GM12878 (cell line): ENCODE results near the gene CCNA2.

Experiments
- CEBPB ChIP-seq, 2 experiments: fragments of 150-350 bp in 1 of 2; IDR thresholded peaks; 2 replicates each; pipeline ENCODE4 v1.6.1; 2012 to 2014; ENCODE audit warnings: low read depth in 2 of 2, low read length in 2 of 2, borderline replicate concordance in 1 of 2, inconsistent platforms in 1 of 2
- CREM ChIP-seq: IDR thresholded peaks from 2 replicates; pipeline ENCODE4 v1.6.1; 2014; ENCODE audit warnings: antibody characterized with exemption, low read depth
- GABPA ChIP-seq: IDR thresholded peaks from 2 replicates; pipeline ENCODE4 v1.6.1; 2014; ENCODE audit warnings: antibody characterized with exemption, low read depth, mild to moderate bottlenecking, inconsistent platforms
- MXI1 ChIP-seq: fragments of 150-350 bp; IDR thresholded peaks from 2 replicates; pipeline ENCODE4 v1.6.1; 2011; ENCODE audit warnings: low read depth, mild to moderate bottlenecking, inconsistent platforms, low read length, improper control_type of control experiment
- NFYB ChIP-seq: IDR thresholded peaks from 2 replicates; pipeline ENCODE4 v1.6.1; 2011; ENCODE audit warnings: low read depth, mild to moderate bottlenecking, low read length, improper control_type of control experiment, moderate library complexity; ENCODE audit not compliant: insufficient read depth
- PAX5 ChIP-seq: IDR thresholded peaks from 2 replicates; pipeline ENCODE4 v1.6.1; 2011; ENCODE audit warnings: low read depth, low read length, borderline replicate concordance
- POLR2A ChIP-seq: IDR thresholded peaks from 2 replicates; pipeline ENCODE4 v1.6.1; 2011; ENCODE audit warnings: low read depth, mild to moderate bottlenecking, low read length
- POLR2AphosphoS2 ChIP-seq: IDR thresholded peaks from 2 replicates; pipeline ENCODE4 v1.6.1; 2011; ENCODE audit warnings: low read depth, mild to moderate bottlenecking, low read length, improper control_type of control experiment, moderate library complexity
- POLR2AphosphoS5 ChIP-seq: IDR thresholded peaks from 2 replicates; pipeline ENCODE4 v1.6.1; 2011; ENCODE audit warnings: mild to moderate bottlenecking, low read length, inconsistent platforms
- TF ChIP-seq, protein P1 (sequence below), 3 experiments: IDR thresholded peaks in 2 of 3; conservative IDR thresholded peaks in 1 of 3; 2 replicates each; pipeline ENCODE4 v1.5.1; 2011; ENCODE audit warnings: low read depth in 3 of 3, low read length in 3 of 3, mild to moderate bottlenecking in 3 of 3, control low read depth in 2 of 3, moderate library complexity in 2 of 3, inconsistent platforms in 1 of 3, mixed read lengths in 1 of 3; ENCODE audit not compliant: control insufficient read depth in 2 of 3, insufficient read depth in 1 of 3; ENCODE audit errors: extremely low read depth in 1 of 3

DNA sequence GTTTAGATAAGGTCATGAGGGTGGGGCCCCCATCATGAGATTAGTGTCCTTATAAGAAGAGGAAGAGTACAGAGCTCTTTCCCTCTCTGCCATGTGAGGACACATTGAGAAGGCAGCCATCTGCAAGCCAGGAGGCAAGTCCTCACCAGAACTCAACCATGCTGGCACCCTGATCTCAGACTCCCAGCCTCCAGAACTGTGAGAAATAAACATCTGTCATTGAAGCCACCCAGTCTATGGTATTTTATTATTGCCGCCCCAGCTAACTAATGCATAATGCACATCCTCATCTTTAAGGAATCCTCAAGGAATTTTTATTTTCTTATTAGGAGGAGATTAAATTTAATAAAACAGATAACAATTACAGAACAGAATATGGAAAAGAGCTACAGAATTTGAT, 39.3 kb downstream of the CCNA2 start:
- no peak for TF ChIP-seq POLR2A
- no peak for TF ChIP-seq POLR2AphosphoS5
- TF ChIP-seq PAX5 = no peak
- TF ChIP-seq, protein P1, sequence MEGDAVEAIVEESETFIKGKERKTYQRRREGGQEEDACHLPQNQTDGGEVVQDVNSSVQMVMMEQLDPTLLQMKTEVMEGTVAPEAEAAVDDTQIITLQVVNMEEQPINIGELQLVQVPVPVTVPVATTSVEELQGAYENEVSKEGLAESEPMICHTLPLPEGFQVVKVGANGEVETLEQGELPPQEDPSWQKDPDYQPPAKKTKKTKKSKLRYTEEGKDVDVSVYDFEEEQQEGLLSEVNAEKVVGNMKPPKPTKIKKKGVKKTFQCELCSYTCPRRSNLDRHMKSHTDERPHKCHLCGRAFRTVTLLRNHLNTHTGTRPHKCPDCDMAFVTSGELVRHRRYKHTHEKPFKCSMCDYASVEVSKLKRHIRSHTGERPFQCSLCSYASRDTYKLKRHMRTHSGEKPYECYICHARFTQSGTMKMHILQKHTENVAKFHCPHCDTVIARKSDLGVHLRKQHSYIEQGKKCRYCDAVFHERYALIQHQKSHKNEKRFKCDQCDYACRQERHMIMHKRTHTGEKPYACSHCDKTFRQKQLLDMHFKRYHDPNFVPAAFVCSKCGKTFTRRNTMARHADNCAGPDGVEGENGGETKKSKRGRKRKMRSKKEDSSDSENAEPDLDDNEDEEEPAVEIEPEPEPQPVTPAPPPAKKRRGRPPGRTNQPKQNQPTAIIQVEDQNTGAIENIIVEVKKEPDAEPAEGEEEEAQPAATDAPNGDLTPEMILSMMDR (IDR thresholded peaks at IDR 0.05 in 2 of 3, conservative IDR thresholded peaks at IDR 0.05 in 1 of 3; ENCODE audit: control insufficient read depth in 2 of 3, extremely low read depth in 1 of 3, insufficient read depth in 1 of 3, low read depth in 3 of 3, low read length in 3 of 3) = no peak
- no peak for TF ChIP-seq POLR2AphosphoS2
- no peak for TF ChIP-seq MXI1
- no peak for TF ChIP-seq CREM
- TF ChIP-seq CEBPB (IDR thresholded peaks at IDR 0.05; ENCODE audit: borderline replicate concordance in 1 of 2, low read depth in 2 of 2, low read length in 2 of 2) = no peak
- no peak for TF ChIP-seq NFYB
- TF ChIP-seq GABPA = no peak
